OCI-LY1 (cell line): Measurements from ENCODE around the gene CYFIP1.

ENCODE experiments used
- H2AFZ ChIP-seq: fragments of 200-600 bp; sonication (generic), shearing (Covaris generic); 2 replicates; pipeline ENCODE4 v1.6.0; 2014; ENCODE audit warnings: antibody characterized with exemption, mild to moderate bottlenecking, low read length
- H3F3A ChIP-seq: fragments of 200-600 bp; sonication (generic), shearing (Covaris generic); 2 replicates; pipeline ENCODE4 v1.6.0; 2014; ENCODE audit warnings: mild to moderate bottlenecking, antibody characterized with exemption, low read length, moderate library complexity; ENCODE audit not compliant: insufficient read depth
- H3K27ac ChIP-seq: fragments of 200-600 bp; sonication (generic); 2 replicates; pipeline ENCODE4 v1.5.1; 2014; ENCODE audit warnings: low read length, mixed run types, mild to moderate bottlenecking, low read depth; ENCODE audit not compliant: poor library complexity, severe bottlenecking
- H3K27me3 ChIP-seq: fragments of 200-600 bp; sonication (generic); 2 replicates; pipeline ENCODE4 v1.6.0; 2014; ENCODE audit warnings: antibody characterized with exemption, mild to moderate bottlenecking, low read length, moderate library complexity; ENCODE audit not compliant: insufficient read depth
- H3K36me3 ChIP-seq: fragments of 200-600 bp; sonication (generic); 2 replicates; pipeline ENCODE4 v1.6.1; 2014; ENCODE audit warnings: mild to moderate bottlenecking, antibody characterized with exemption, low read length, moderate library complexity, mixed read lengths; ENCODE audit not compliant: insufficient read depth
- H3K4me1 ChIP-seq: fragments of 200-600 bp; sonication (generic); 2 replicates; pipeline ENCODE4 v1.5.1; 2014; ENCODE audit warnings: mild to moderate bottlenecking, low read length, moderate library complexity; ENCODE audit not compliant: insufficient read depth, severe bottlenecking
- H3K4me2 ChIP-seq: fragments of 200-600 bp; sonication (generic), shearing (Covaris generic); 2 replicates; pipeline ENCODE4 v1.6.1; 2014; ENCODE audit warnings: low read length
- H3K4me3 ChIP-seq: fragments of 200-600 bp; sonication (generic); 2 replicates; pipeline ENCODE4 v1.5.1; 2014; ENCODE audit warnings: low read length, low read depth, mild to moderate bottlenecking, mixed read lengths; ENCODE audit not compliant: poor library complexity, severe bottlenecking
- H3K79me2 ChIP-seq: fragments of 200-600 bp; shearing (Covaris generic); 2 replicates; pipeline ENCODE4 v1.6.1; 2016; ENCODE audit warnings: mixed run types, low read length, mixed read lengths; ENCODE audit not compliant: insufficient read depth
- H3K9ac ChIP-seq: fragments of 200-600 bp; sonication (generic), shearing (Covaris generic); 2 replicates; pipeline ENCODE4 v1.6.1; 2014; ENCODE audit warnings: mild to moderate bottlenecking, low read length, mixed read lengths
- H3K9me2 ChIP-seq: fragments of 200-600 bp; sonication (generic), shearing (Covaris generic); 2 replicates; pipeline ENCODE4 v1.6.1; 2014; ENCODE audit warnings: low read depth, mild to moderate bottlenecking, low read length, mixed read lengths
- H3K9me3 ChIP-seq: fragments of 200-600 bp; shearing (Covaris generic); 2 replicates; pipeline ENCODE4 v1.6.1; 2014; ENCODE audit warnings: low read length, mixed read lengths
- H4K20me1 ChIP-seq: fragments of 200-600 bp; sonication (generic), shearing (Covaris generic); 2 replicates; pipeline ENCODE4 v1.6.0; 2016; ENCODE audit warnings: mild to moderate bottlenecking, low read length; ENCODE audit not compliant: insufficient read depth
- EZH2 ChIP-seq: fragments of 200-600 bp; sonication (generic), shearing (Covaris generic); IDR thresholded peaks from 2 replicates; pipeline ENCODE4 v1.8.0; 2017; ENCODE audit warnings: borderline replicate concordance, mixed run types, mild to moderate bottlenecking, antibody characterized with exemption, low read length, moderate library complexity, mixed read lengths
- TF ChIP-seq, protein P1 (sequence below): fragments of 200-600 bp; sonication (generic), shearing (Covaris generic); IDR thresholded peaks from 2 replicates; pipeline ENCODE4 v1.5.1; 2017; ENCODE audit warnings: mild to moderate bottlenecking, antibody characterized with exemption, low read length, moderate library complexity, mixed read lengths

The CYFIP1 gene

DNA sequence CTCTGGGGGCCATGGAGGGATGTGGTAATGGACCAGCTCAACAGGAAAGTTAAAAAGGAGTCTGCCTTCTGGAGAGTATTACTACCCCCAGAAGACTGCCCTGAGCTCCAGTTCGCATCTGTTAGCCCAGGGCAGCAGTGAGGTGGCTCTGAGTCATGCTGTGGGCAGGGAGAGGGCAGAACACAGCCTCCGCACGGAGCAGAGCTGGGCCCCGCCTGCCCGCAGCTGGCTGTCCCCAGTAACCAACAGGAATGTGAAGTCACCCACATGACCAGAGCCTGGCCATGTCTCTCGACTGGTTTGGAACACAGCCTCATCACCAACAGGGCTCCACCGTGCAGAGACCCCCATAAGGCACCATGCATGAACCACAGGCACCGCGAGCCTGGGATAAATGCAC, 62.1 kb downstream of the CYFIP1 start:
- H3K9me3 ChIP-seq = no peaks in the 10 kb centered on the region
- H3K4me3 ChIP-seq = no peak overlapping the region
- H3K36me3 ChIP-seq = no peaks in the 10 kb centered on the region
- H3K27ac ChIP-seq = no peak overlapping the region
- H3K4me2 ChIP-seq = no peak overlapping the region
- TF ChIP-seq, protein P1, sequence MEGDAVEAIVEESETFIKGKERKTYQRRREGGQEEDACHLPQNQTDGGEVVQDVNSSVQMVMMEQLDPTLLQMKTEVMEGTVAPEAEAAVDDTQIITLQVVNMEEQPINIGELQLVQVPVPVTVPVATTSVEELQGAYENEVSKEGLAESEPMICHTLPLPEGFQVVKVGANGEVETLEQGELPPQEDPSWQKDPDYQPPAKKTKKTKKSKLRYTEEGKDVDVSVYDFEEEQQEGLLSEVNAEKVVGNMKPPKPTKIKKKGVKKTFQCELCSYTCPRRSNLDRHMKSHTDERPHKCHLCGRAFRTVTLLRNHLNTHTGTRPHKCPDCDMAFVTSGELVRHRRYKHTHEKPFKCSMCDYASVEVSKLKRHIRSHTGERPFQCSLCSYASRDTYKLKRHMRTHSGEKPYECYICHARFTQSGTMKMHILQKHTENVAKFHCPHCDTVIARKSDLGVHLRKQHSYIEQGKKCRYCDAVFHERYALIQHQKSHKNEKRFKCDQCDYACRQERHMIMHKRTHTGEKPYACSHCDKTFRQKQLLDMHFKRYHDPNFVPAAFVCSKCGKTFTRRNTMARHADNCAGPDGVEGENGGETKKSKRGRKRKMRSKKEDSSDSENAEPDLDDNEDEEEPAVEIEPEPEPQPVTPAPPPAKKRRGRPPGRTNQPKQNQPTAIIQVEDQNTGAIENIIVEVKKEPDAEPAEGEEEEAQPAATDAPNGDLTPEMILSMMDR = no peak
- TF ChIP-seq EZH2 = no peak
- H3K79me2 ChIP-seq = no peaks in the 10 kb centered on the region
- no peaks in the 10 kb centered on the region for H3K9me2 ChIP-seq
- no peaks in the 10 kb centered on the region for H3K27me3 ChIP-seq
- no peaks in the 10 kb centered on the region for H4K20me1 ChIP-seq
- no peaks in the 10 kb centered on the region for H3F3A ChIP-seq
- no peaks in the 10 kb centered on the region for H3K4me1 ChIP-seq
- no peak overlapping the region for H2AFZ ChIP-seq
- no peak overlapping the region for H3K9ac ChIP-seq

DNA sequence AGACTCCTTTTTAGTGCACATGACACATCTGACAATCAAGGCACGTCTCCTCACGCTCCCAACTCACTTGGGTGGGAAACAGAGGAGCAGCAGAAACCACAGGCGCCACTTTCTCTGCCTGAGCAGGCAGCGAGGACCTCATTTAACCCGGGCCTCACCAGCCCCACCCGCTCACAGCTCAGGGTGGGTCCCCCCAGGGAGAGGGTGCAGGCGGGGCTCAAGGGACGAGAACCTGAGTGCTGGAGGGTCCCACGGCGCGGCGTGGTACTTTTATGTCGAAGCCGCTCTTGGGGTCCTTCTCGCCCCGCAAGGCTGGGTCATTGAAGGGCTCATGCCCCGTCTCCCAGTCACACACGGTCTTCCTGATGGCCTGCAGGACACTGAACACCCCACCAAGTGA, 62.6 kb downstream of the CYFIP1 start:
- Histone ChIP-seq H3K4me3 (no peak overlapping the region), H3K36me3 (no peaks in the 10 kb centered on the region), H3K9me3 (no peaks in the 10 kb centered on the region), H2AFZ (no peak overlapping the region), H3K27ac (no peak overlapping the region), H4K20me1 (no peaks in the 10 kb centered on the region), H3K79me2 (no peaks in the 10 kb centered on the region), H3K4me1 (no peaks in the 10 kb centered on the region), H3K27me3 (no peaks in the 10 kb centered on the region), H3K9me2 (no peaks in the 10 kb centered on the region), H3K4me2 (no peak overlapping the region), H3F3A (no peaks in the 10 kb centered on the region), H3K9ac (no peak overlapping the region)
- TF ChIP-seq, protein P1 = no peak
- TF ChIP-seq EZH2 = no peak

DNA sequence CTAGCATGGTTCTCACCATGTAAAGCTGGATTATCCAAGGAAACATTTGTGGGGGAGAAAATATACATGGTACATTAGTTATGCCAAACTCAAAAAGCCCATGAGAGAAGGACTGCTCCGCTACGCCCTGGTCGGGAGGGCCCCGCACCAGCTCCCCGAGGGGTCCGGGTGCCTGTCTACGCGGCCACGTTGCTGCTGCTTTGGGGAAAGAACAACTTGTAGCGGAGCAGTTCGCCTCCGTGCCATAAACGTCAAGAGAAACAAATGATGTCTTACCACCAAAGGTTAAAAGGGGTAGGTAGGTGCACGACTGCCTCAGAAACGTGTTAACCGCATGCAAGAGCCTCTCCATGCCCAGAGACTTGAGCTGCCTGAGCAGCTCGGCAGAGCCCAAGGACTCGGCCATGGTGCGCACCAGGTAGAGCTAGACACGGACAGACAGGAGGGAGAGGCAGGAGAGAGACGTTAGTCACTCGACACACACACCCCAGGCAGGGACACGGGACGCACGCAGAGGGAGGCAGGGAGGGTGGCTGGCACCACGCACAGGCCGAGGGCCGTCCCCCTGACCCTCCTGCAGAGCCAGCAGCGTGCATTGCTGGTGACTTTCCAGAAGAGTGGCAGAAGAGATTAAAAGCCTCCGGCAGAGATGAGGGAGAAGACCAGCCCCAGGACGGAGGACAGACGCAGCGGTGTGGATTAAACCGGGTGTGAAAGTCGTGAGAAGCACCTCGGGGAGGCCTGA, 63.4 kb downstream of the CYFIP1 start:
- no peaks in the 10 kb centered on the region for H3K9me3 ChIP-seq
- H3K4me1 ChIP-seq = no peaks in the 10 kb centered on the region
- no peak overlapping the region for H3K9ac ChIP-seq
- no peaks in the 10 kb centered on the region for H3K79me2 ChIP-seq
- no peak overlapping the region for H3K27ac ChIP-seq
- TF ChIP-seq, protein P1 = no peak
- TF ChIP-seq EZH2 = no peak
- no peaks in the 10 kb centered on the region for H3K27me3 ChIP-seq
- H3K36me3 ChIP-seq = no peaks in the 10 kb centered on the region
- no peaks in the 10 kb centered on the region for H4K20me1 ChIP-seq
- no peak overlapping the region for H3K4me2 ChIP-seq
- H2AFZ ChIP-seq = no peak overlapping the region
- no peaks in the 10 kb centered on the region for H3F3A ChIP-seq
- no peaks in the 10 kb centered on the region for H3K9me2 ChIP-seq
- H3K4me3 ChIP-seq = no peak overlapping the region
